PC-3 (cell line): Measurements from ENCODE around the gene ZNF165.

Experiments
- CTCF ChIP-seq: fragments of 300-600 bp; sonication (generic); conservative IDR thresholded peaks from 2 replicates; pipeline ENCODE4 v1.5.1; 2017; ENCODE audit warnings: antibody characterized with exemption, low read depth, mild to moderate bottlenecking, low read length
- EZH2 ChIP-seq: fragments of 300-600 bp; sonication (generic); IDR thresholded peaks from one replicate; pipeline ENCODE4 v1.6.1; 2017; ENCODE audit warnings: antibody characterized with exemption, mild to moderate bottlenecking, low read length; ENCODE audit not compliant: unreplicated experiment
- EZH2phosphoT487 ChIP-seq: fragments of 300-600 bp; sonication (generic); IDR thresholded peaks from 2 replicates; pipeline ENCODE4 v1.6.1; 2018; ENCODE audit warnings: mild to moderate bottlenecking, antibody characterized with exemption, low read length, borderline replicate concordance

- TF ChIP-seq CTCF (no peak), EZH2 (no peak), EZH2phosphoT487 (no peak)
Observed at GRCh38 chr6:28064272-28064671, 16.1 kb upstream of the ZNF165 start.
